MG63 (cell line): ENCODE measurements around the gene INO80C. TPM values are rescaled to one million over a fixed set of nuclear protein-coding genes. Genes with fewer than 3 reads are reported as not detected.
"Not testable (repeated sequence)": the region's sequence is repeated elsewhere in the genome, so short reads cannot be mapped to it uniquely, and the experiment has no call there.

Experiments
- DNase-seq: peaks from one replicate; pipeline ENCODE4 v3.0.0-alpha.2; 2020
- H3K27me3 ChIP-seq: fragments of 250-450 bp; sonication (Bioruptor Pico); 2 replicates; pipeline ENCODE4 v1.5.1; 2020; ENCODE audit warnings: mild to moderate bottlenecking, moderate library complexity
- H3K36me3 ChIP-seq: fragments of 250-450 bp; sonication (Bioruptor Pico); 2 replicates; pipeline ENCODE4 v1.5.1; 2020; ENCODE audit warnings: mild to moderate bottlenecking, moderate library complexity
- H3K4me3 ChIP-seq: fragments of 250-450 bp; sonication (Bioruptor Pico); 2 replicates; pipeline ENCODE4 v1.5.1; 2020; ENCODE audit warnings: mild to moderate bottlenecking, moderate library complexity
- H3K9me3 ChIP-seq: fragments of 250-450 bp; sonication (Bioruptor Pico); 2 replicates; pipeline ENCODE4 v1.5.1; 2020; ENCODE audit warnings: mild to moderate bottlenecking, moderate library complexity
- total RNA-seq: library from RNA; depleted of rRNA; stranded (reverse); fragments of >200 nt; shearing (Covaris generic); gene quantifications from 2 replicates; pipeline ENCODE4 v1.2.3, GENCODE V29; 2014; ENCODE audit warnings: low replicate concordance

INO80C gene
- total RNA-seq, 1 experiment from 2014 or later: 14.1 TPM

GRCh38 chr18:35458271-35458670 lies 39.5 kb downstream of the INO80C start:
- Histone ChIP-seq H3K27me3 (no peaks in the 10 kb centered on the region), H3K9me3 (no peaks in the 10 kb centered on the region), H3K4me3 (no peak overlapping the region), H3K36me3 (no peaks in the 10 kb centered on the region)
- no peak for DNase-seq

DNA sequence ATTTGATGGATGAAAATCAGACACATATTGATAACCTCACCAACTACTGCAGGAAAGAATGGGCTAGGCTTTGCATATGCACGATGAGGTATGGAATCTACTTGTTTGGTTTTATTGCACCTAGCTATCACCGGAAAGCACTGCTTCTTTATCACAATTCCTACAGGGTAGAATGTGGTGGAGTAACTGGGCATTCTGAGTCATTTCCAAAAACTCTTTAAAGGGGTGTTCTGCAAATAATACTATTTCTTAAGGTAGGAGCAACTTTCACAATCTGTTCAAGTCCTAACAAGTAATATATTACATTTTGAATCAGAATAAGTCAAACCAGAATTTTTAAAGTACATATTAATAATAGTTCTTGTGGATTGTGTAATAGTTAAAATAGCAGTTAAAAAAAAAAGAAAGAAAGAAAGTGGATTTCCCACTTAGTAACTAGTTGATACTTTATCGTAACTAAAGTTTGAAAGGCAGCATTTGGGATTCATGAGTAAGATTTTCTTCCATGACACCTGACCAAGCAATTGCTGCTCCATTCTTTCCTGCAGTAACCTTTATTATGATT lies 40.5 kb downstream of the INO80C start:
- Histone ChIP-seq H3K4me3 (no peak overlapping the region), H3K36me3 (no peaks in the 10 kb centered on the region), H3K27me3 (no peaks in the 10 kb centered on the region), H3K9me3 (no peaks in the 10 kb centered on the region)
- no peak for DNase-seq

DNA sequence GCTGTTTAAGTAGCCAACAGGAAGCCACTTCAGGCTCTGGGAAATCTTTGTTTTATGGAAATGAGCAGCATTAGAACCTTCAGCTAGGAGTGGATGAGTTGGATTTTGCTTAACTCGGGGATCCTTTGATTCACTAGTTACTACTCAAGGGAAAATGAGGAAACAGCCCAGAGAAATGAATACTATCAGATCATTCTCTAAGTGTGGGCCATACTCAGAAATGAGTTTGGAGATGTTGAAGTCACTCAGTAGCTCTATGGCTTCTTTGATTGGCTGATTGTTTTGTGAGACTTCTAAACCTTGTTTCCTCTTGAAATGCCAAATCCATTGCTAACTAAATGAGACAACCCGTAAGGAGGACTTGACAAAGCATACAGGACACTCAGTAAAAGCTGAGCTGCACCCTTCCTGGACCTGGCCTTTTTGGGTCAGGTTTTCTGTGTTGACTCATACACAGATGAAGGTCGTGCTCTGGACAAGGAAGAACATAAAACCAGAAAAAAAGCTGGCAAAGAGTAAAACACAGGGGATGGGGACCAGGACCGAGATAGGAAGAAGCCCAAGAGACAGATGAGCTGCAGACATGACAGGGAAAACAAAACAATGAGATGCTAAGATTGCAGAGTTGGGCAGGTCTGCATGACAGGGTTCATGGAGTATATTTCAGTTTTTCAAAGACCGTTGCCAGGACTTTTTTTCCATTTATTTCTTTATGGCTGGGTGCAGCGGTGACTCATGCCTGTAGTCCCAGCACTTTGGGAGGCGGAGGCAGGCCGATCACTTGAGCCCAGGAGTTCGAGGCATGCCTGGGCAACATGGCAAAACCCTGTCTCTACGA lies 41.6 kb downstream of the INO80C start:
- no peaks in the 10 kb centered on the region for H3K9me3 ChIP-seq
- peak; percentile 48 for DNase-seq
- H3K4me3 ChIP-seq: no peak overlapping the region
- no peaks in the 10 kb centered on the region for H3K36me3 ChIP-seq
- H3K27me3 ChIP-seq: no peaks in the 10 kb centered on the region

DNA sequence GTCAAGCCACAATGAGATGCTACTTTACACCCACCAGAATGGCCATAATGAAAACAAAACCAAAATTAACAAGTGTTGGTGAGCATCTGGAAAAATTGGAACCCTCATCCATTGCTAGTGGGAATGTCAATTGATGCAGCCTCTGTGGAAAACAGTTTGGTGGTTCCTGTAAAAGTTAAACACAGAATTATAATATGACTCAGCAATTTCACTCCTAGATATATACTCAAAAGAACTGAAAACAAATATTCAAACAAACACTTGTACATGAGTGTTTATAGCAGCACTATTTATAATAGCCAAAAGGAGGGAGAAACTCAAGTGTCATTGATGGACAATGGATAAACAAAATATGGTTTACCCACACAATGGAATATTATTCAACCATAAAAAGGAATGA lies 43.0 kb downstream of the INO80C start:
- DNase-seq: no peak
- Histone ChIP-seq H3K4me3 (no peak overlapping the region), H3K9me3 (no peaks in the 10 kb centered on the region)

DNA sequence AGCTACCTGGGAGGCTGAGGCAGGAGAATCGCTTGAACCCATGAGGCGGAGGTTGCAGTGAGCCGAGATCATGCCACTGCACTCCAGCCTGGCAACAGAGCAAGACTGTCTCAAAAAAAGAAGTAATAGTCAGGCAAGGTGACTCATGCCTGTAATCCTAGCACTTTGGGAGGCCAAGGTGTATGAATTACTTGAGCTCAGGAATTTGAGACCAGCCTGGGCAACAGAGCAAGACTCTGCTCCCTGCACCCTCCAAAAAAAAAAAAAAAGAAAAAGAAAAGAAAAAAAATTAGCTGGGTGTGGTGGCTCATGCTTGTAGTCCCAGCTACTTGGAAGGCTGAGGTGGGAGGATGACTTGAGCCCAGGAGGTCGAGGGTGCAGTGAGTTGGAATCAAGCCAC lies 44.7 kb downstream of the INO80C start:
- H3K27me3 ChIP-seq: not testable (repeated sequence)

More for the DNA sequence above, 43.0 kb downstream of the INO80C start:
- no peaks in the 10 kb centered on the region for H3K36me3 ChIP-seq
- no peaks in the 10 kb centered on the region for H3K27me3 ChIP-seq

GRCh38 chr18:35451916-35452315 lies 45.8 kb downstream of the INO80C start:
- Histone ChIP-seq H3K9me3 (no peaks in the 10 kb centered on the region), H3K36me3 (no peaks in the 10 kb centered on the region), H3K4me3 (no peak overlapping the region), H3K27me3 (no peaks in the 10 kb centered on the region)
- DNase-seq: no peak

More for the DNA sequence above, 44.7 kb downstream of the INO80C start:
- not testable (repeated sequence) for H3K9me3 ChIP-seq, DNase-seq, H3K4me3 ChIP-seq, H3K36me3 ChIP-seq

- Histone ChIP-seq H3K36me3 (no peaks in the 10 kb centered on the region), H3K4me3 (no peak overlapping the region), H3K9me3 (no peaks in the 10 kb centered on the region), H3K27me3 (no peaks in the 10 kb centered on the region)
- no peak for DNase-seq
Measured at GRCh38 chr18:35451032-35451431, 46.7 kb downstream of the INO80C start.

- Histone ChIP-seq H3K27me3 (no peaks in the 10 kb centered on the region), H3K9me3 (no peaks in the 10 kb centered on the region), H3K4me3 (no peak overlapping the region), H3K36me3 (no peaks in the 10 kb centered on the region)
- DNase-seq: no peak
Measured at GRCh38 chr18:35444636-35445035, 53.1 kb downstream of the INO80C start.

DNA sequence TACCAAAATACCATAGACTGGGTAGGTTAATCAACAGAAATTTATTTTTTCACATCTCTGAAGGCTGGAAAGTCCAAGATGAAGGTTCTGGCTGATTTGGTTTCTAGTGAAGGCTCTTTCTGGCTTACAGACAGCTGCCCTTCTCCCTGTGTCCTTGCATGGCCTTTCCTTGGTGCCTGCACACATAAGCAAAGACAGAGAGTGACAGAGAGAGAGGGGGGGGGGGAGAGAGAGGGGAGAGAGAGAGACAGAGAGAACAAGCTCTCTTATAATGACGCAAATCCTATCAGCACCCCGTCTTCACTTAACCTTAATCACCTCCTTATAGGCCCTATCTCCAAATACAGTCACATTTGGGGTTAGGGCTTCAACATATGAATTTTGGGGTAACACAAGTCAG lies 53.9 kb downstream of the INO80C start:
- Histone ChIP-seq H3K27me3 (no peaks in the 10 kb centered on the region), H3K4me3 (no peak overlapping the region), H3K36me3 (no peaks in the 10 kb centered on the region), H3K9me3 (no peaks in the 10 kb centered on the region)
- no peak for DNase-seq

DNA sequence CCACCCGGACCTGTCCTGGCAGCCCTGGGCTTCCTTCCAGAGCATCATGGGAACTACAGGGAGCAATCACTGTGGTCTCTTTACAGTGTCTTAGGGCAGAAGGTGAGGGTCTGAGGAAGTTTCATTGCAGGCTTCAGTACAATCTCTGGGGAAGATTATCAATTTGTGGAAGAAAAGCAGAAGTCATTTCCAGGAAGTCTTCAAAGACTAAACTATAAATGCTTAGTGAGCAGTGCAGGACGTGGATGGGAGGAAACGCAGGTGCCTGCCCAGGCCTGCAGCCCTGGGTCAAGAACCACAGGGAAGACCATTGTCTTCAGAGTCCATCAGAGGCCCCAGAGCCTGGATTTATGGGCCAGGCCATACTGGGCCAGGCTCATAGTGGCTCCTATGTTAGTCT lies 54.3 kb downstream of the INO80C start:
- Histone ChIP-seq H3K36me3 (no peaks in the 10 kb centered on the region), H3K9me3 (no peaks in the 10 kb centered on the region), H3K27me3 (no peaks in the 10 kb centered on the region), H3K4me3 (no peak overlapping the region)
- no peak for DNase-seq

GRCh38 chr18:35442701-35443100 lies 55.1 kb downstream of the INO80C start:
- H3K27me3 ChIP-seq: no peaks in the 10 kb centered on the region
- H3K9me3 ChIP-seq: no peaks in the 10 kb centered on the region
- H3K36me3 ChIP-seq: no peaks in the 10 kb centered on the region
- no peak overlapping the region for H3K4me3 ChIP-seq
- no peak for DNase-seq

- Histone ChIP-seq H3K9me3 (no peaks in the 10 kb centered on the region), H3K36me3 (no peaks in the 10 kb centered on the region), H3K27me3 (no peaks in the 10 kb centered on the region), H3K4me3 (no peak overlapping the region)
- DNase-seq: no peak
Measured at GRCh38 chr18:35441857-35442595, 55.7 kb downstream of the INO80C start.

GRCh38 chr18:35438480-35439234 lies 59.1 kb downstream of the INO80C start:
- H3K36me3 ChIP-seq: no peaks in the 10 kb centered on the region

DNA sequence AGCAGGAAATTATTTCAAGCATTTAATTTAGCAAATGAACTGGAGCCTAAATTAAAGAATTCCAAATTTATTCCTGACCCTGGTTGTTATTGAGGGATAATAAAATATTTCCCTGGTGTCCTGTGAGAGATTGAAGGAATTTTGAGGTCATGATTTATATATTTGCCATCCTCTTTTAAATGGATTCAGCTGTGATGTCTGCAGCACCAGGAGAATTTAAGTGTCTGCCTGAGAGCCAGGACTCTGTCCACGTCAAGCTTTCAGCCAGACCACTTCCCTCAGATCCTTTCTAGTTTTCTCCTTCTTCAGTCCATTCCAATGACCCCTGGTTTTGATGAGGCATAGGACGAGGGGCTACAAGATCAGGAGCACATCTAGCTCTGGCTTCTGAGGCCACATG lies 59.9 kb downstream of the INO80C start:
- Histone ChIP-seq H3K4me3 (no peak overlapping the region), H3K27me3 (no peaks in the 10 kb centered on the region), H3K36me3 (no peaks in the 10 kb centered on the region), H3K9me3 (peaks cover 10% of the 10 kb centered on the region)
- DNase-seq: no peak

More at GRCh38 chr18:35438480-35439234, 59.1 kb downstream of the INO80C start:
- H3K4me3 ChIP-seq: no peak overlapping the region
- DNase-seq: no peak
- peaks cover 10% of the 10 kb centered on the region for H3K9me3 ChIP-seq
- no peaks in the 10 kb centered on the region for H3K27me3 ChIP-seq

GRCh38 chr18:35436076-35436649 lies 61.6 kb downstream of the INO80C start:
- Histone ChIP-seq H3K4me3 (no peak overlapping the region), H3K36me3 (no peaks in the 10 kb centered on the region), H3K9me3 (peaks cover 10% of the 10 kb centered on the region), H3K27me3 (no peaks in the 10 kb centered on the region)
- DNase-seq: peak; percentile 23

- no peaks in the 10 kb centered on the region for H3K27me3 ChIP-seq
- no peaks in the 10 kb centered on the region for H3K36me3 ChIP-seq
- H3K9me3 ChIP-seq: peaks cover 10% of the 10 kb centered on the region
- DNase-seq: no peak
- H3K4me3 ChIP-seq: no peak overlapping the region
Measured at GRCh38 chr18:35435401-35435800, 62.4 kb downstream of the INO80C start.
